Common myeloid progenitor, CD34-positive (primary cell): ENCODE measurements around the gene BMP5.

ENCODE experiments used
- CTCF ChIA-PET: fragments of 350-600 bp; sonication (Branson Sonifier 250); formaldehyde crosslinking; loops from one replicate; lab custom pipeline; 2021; ENCODE audit warnings: antibody characterized with exemption; lab: Charles Lee
- POLR2A ChIA-PET: fragments of 350-600 bp; sonication (Branson Sonifier 250); formaldehyde crosslinking; loops from one replicate; lab custom pipeline; 2021; ENCODE audit warnings: antibody characterized with exemption; lab: Charles Lee
- DNase-seq, 3 donors: peaks; one replicate each; pipeline versions ENCODE4 v3.0.0 to v3.0.0-alpha.2; 2013
- H3K27ac ChIP-seq, 2 experiments: 1 replicate in 1 of 2; 2 replicates in 1 of 2; pipeline ENCODE4 v1.7.0; 2013; ENCODE audit warnings: inconsistent platforms in 2 of 2, low read length in 2 of 2, mild to moderate bottlenecking in 2 of 2, low read depth in 1 of 2, moderate library complexity in 1 of 2; ENCODE audit not compliant: severe bottlenecking in 2 of 2, insufficient read depth in 1 of 2, poor library complexity in 1 of 2
- H3K27me3 ChIP-seq, 5 experiments: replicated peaks in 2 of 5; 1 replicate in 3 of 5; 2 replicates in 2 of 5; pipeline versions ENCODE4 v1.6.1 to v1.7.0; 2013; ENCODE audit warnings: low read length in 4 of 5, mild to moderate bottlenecking in 2 of 5, moderate library complexity in 2 of 5, inconsistent platforms in 1 of 5; ENCODE audit not compliant: insufficient read depth in 5 of 5, control insufficient read depth in 4 of 5
- H3K36me3 ChIP-seq, 4 experiments: 1 replicate in 2 of 4; 2 replicates in 2 of 4; pipeline versions ENCODE4 v1.6.1 to v1.7.0; 2013; ENCODE audit warnings: low read length in 3 of 4, control low read depth in 1 of 4, mild to moderate bottlenecking in 1 of 4; ENCODE audit not compliant: control insufficient read depth in 4 of 4, insufficient read depth in 4 of 4
- H3K4me1 ChIP-seq, 4 experiments: 1 replicate in 3 of 4; 2 replicates in 1 of 4; pipeline versions ENCODE4 v1.6.1 to v1.7.1; 2013; ENCODE audit warnings: low read length in 3 of 4, mild to moderate bottlenecking in 3 of 4, control low read depth in 1 of 4, inconsistent platforms in 1 of 4, moderate library complexity in 1 of 4; ENCODE audit not compliant: control insufficient read depth in 4 of 4, insufficient read depth in 4 of 4; ENCODE audit errors: control extremely low read depth in 1 of 4
- H3K4me3 ChIP-seq, 7 experiments: 1 replicate in 4 of 7; 2 replicates in 3 of 7; pipeline versions ENCODE4 v1.5.1 to v1.7.0; 2013; ENCODE audit warnings: mild to moderate bottlenecking in 7 of 7, low read length in 6 of 7, moderate library complexity in 6 of 7, inconsistent platforms in 2 of 7, low read depth in 2 of 7, control low read depth in 1 of 7; ENCODE audit not compliant: insufficient read depth in 4 of 7, control insufficient read depth in 1 of 7; ENCODE audit errors: extremely low read depth in 1 of 7
- H3K9me3 ChIP-seq, 5 experiments: 1 replicate in 4 of 5; 2 replicates in 1 of 5; pipeline versions ENCODE4 v1.6.1 to v1.7.1; 2013; ENCODE audit warnings: low read length in 4 of 5, mild to moderate bottlenecking in 2 of 5, inconsistent platforms in 1 of 5, low read depth in 1 of 5, moderate library complexity in 1 of 5; ENCODE audit not compliant: control insufficient read depth in 4 of 5, insufficient read depth in 2 of 5; ENCODE audit errors: control extremely low read depth in 1 of 5
- WGBS: methylation state at CpG from one replicate; pipeline ENCODE4 v1.1.5; 2013; ENCODE audit not compliant: insufficient coverage; 5-methylcytosine and 5-hydroxymethylcytosine counted together

The BMP5 gene

DNA sequence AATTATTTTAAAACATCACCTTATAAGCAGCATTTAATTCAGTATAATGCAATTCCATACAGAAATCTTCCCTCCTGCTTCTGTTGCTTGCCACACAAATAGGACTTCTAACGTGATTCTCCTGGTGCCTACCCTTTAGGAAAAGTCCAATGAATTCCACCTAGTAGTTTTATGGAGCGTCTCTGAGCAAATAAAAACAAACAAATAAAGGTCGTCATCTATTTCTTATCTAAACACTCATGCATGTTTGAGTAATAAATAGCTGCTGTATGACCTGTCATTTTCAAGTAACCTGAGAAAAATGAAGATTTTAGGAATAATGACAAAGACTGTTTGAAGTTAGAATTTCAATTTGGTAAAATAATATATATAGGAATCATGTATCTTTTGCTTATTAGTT, 102.7 kb downstream of the BMP5 start:
- no peak overlapping the region for H3K27ac ChIP-seq
- no peaks in the 10 kb centered on the region for H3K27me3 ChIP-seq
- 71% methylated on average over 1 of the region's 3 CpGs for WGBS
- ChIA-PET POLR2A (no interaction called here), CTCF (no interaction called here)
- no peak for DNase-seq
- H3K4me3 ChIP-seq = no peak overlapping the region
- no peaks in the 10 kb centered on the region for H3K4me1 ChIP-seq
- H3K9me3 ChIP-seq = no peaks in the 10 kb centered on the region
- H3K36me3 ChIP-seq = no peaks in the 10 kb centered on the region

DNA sequence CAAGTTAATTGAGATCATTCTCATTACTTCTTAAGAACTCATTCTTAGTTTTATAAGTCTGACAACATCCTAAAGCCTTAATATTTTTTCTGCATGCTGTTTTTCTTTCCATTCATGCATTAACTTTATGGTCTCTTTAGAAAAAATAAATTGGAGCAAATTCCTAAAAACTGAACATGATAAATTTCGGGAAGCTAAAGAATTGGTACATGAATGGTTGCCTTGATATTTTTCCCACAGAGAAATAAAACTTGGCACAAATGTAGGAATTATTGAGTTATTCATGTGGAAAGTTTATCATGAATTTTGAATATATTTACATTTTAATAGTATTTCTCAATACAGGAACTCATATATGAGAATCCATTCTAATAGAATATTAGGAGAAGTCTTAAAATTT, 115.9 kb downstream of the BMP5 start:
- CTCF ChIA-PET = no interaction called here
- DNase-seq = no peak
- Histone ChIP-seq H3K4me3 (no peak overlapping the region), H3K27me3 (peaks cover 0 to 2% (median 0%) of the 10 kb centered on the region in 5 experiments), H3K36me3 (no peaks in the 10 kb centered on the region), H3K4me1 (no peaks in the 10 kb centered on the region), H3K27ac (no peak overlapping the region), H3K9me3 (no peaks in the 10 kb centered on the region)
- WGBS = no CpG with 5 or more reads among the region's 1 CpG
- POLR2A ChIA-PET = no interaction called here

DNA sequence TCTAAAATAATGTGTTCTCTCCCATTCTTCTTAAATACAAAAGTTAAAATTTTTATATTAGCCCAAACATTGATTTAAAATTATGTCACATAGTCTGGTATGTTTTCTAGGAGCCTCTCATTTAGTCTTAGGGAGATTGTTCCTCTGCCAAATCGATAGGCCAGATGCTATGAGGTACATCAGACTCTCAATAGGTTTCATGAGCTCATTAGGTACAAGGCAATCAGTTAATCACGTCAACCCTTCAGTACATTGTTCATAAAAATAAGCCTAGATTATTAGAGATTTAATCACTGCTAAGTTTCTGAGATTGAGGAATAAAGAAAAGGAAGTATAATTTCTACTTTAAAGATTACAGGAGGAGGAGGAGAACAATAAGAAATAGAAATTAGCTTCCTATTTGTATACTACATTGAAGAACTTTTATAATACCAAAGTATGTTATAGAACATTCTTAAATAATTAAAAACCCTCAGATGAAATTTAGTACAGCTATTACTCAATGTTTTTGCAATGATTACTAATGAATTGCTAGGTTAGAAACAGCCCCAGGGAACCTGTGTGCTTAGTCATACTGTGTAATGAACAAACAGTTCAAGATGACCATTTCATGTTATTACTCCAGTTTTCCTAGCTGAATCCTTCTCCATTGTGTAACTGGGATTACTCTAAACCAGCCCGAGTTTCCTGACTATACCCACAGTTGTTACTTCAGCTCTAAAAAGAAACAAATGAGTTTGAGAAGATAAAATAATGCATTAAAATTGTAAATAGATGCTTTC, 117.0 kb downstream of the BMP5 start:
- Histone ChIP-seq H3K4me1 (no peaks in the 10 kb centered on the region), H3K27me3 (peaks cover 0 to 2% (median 0%) of the 10 kb centered on the region in 5 experiments), H3K36me3 (no peaks in the 10 kb centered on the region), H3K4me3 (no peak overlapping the region), H3K9me3 (no peaks in the 10 kb centered on the region), H3K27ac (no peak overlapping the region)
- POLR2A ChIA-PET = no interaction called here
- no CpG with 5 or more reads among the region's 3 CpGs for WGBS
- DNase-seq = no peak
- CTCF ChIA-PET = no interaction called here

DNA sequence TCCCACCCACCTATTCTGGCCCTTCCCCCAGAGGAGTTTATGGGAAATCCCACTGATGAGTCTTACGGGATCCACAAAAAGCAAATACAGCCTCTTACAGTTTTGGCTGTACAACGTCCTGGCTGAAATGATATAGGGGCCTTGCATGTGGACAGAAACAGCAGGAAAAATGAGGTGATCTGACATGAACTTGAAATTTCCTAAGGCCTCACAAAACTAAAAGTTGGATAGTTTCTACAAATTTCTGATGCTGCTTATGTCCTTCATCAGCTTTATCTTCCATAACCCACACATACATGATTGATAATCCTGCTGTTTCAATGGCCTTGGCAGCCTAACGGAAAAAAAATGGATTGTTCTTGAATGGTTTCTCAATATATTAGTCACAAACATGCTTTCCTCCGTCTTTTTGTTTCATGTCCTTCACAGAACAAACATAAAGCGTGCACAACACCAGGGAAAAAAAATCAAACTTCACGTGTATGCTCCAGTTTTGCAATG, 118.8 kb downstream of the BMP5 start:
- WGBS = 85% methylated on average over 4 of the region's 6 CpGs
- Histone ChIP-seq H3K27me3 (peaks cover 0 to 2% (median 0%) of the 10 kb centered on the region in 5 experiments), H3K4me1 (no peaks in the 10 kb centered on the region), H3K27ac (no peak overlapping the region), H3K9me3 (no peaks in the 10 kb centered on the region), H3K4me3 (no peak overlapping the region), H3K36me3 (no peaks in the 10 kb centered on the region)
- DNase-seq = no peak
- ChIA-PET CTCF (no interaction called here), POLR2A (no interaction called here)

DNA sequence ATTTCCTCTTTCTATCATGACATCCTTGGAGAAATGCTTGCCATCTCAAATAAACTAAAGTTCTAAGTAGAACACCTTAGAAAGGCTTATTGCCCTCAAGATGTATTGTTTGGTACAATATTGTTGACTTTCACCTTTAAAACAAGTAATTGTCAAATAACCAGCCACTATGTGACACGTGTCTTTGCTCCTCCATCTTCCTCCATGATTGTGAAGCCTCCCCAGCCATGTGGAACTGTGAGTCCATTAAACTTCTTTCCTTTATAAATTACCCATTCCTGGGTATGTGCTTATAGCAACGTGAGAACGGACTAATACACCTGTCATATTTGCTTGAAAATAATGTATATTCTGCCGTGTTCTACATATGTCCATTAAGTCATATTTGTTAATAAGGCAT, 126.5 kb downstream of the BMP5 start:
- ChIA-PET POLR2A (no interaction called here), CTCF (no interaction called here)
- Histone ChIP-seq H3K27me3 (no peaks in the 10 kb centered on the region), H3K4me1 (no peaks in the 10 kb centered on the region), H3K36me3 (no peaks in the 10 kb centered on the region), H3K9me3 (no peaks in the 10 kb centered on the region), H3K4me3 (no peak overlapping the region), H3K27ac (no peak overlapping the region)
- WGBS = 100% methylated on average over 1 of the region's 4 CpGs
- DNase-seq = no peak

DNA sequence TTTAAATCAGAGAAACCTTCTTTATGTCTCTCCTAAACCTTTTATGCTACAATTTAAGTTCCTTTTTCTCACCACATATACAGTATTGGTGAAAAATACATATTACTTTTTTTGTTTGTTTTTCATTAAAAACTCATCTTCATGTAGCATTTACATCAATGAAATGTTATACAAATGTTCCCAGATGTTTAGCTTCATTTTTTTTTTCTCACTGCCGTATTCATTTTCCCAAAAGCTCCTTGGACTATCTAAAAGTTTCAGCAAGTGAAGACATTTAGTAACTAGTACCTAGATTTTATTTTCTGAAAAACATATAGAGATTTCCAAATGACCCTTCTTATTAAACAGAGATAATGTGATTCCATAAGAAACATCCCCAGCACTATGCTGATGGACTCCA, 128.9 kb downstream of the BMP5 start:
- H3K36me3 ChIP-seq = no peaks in the 10 kb centered on the region
- WGBS = no CpG with 5 or more reads among the region's 1 CpG
- CTCF ChIA-PET = no interaction called here

DNA sequence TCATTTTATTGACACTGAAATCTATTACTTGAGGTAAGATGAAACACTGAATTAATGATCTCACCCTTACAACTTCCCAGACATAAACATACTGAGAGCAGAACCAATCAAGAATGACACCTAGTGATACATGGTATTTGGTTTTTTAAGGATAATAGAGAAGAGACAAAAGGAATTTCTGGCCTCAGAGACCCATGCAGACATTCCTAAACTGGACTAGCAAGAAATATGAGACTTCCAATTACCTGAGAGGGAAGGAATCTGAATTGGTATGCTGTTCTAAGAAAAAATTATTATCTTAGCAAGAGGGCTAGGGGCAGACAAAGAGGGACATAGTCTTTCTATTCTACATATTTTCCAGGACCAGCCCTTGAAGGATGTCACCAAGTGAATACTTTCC, 141.1 kb downstream of the BMP5 start:
- no peak overlapping the region for H3K27ac ChIP-seq
- H3K4me3 ChIP-seq = no peak overlapping the region
- H3K9me3 ChIP-seq = no peaks in the 10 kb centered on the region
- POLR2A ChIA-PET = no interaction called here
- H3K4me1 ChIP-seq = no peaks in the 10 kb centered on the region
- H3K36me3 ChIP-seq = no peaks in the 10 kb centered on the region
- DNase-seq = no peak
- CTCF ChIA-PET = no interaction called here
- H3K27me3 ChIP-seq = no peaks in the 10 kb centered on the region

More for the DNA sequence above, 128.9 kb downstream of the BMP5 start:
- H3K27me3 ChIP-seq = no peaks in the 10 kb centered on the region
- H3K27ac ChIP-seq = no peak overlapping the region
- no peak for DNase-seq
- POLR2A ChIA-PET = no interaction called here
- H3K9me3 ChIP-seq = no peaks in the 10 kb centered on the region
- H3K4me1 ChIP-seq = no peaks in the 10 kb centered on the region
- no peak overlapping the region for H3K4me3 ChIP-seq
